H9 (cell line): Measurements from ENCODE around the gene DNAH1. TPM values are rescaled to one million over a fixed set of nuclear protein-coding genes. Genes with fewer than 3 reads are reported as not detected.

ENCODE experiments used
- DNase-seq: peaks from one replicate; pipeline ENCODE4 v3.0.0-alpha.2; 2017
- H2AFZ ChIP-seq: one replicate; pipeline ENCODE4 v1.6.1; 2013; ENCODE audit warnings: mild to moderate bottlenecking, low read length, control low read depth, moderate library complexity
- H2AK5ac ChIP-seq: 2 replicates; pipeline ENCODE4 v1.6.1; 2013; ENCODE audit warnings: low read length, control low read depth, mixed read lengths; ENCODE audit not compliant: insufficient read length
- H2BK120ac ChIP-seq: one replicate; pipeline ENCODE4 v1.6.1; 2013; ENCODE audit warnings: low read depth, mild to moderate bottlenecking, low read length, control low read depth, inconsistent platforms; ENCODE audit not compliant: poor library complexity, severe bottlenecking
- H2BK12ac ChIP-seq: 2 replicates; pipeline ENCODE4 v1.6.1; 2013; ENCODE audit warnings: low read length, control low read depth, mixed read lengths, low read depth; ENCODE audit not compliant: insufficient read length
- H2BK15ac ChIP-seq: 2 replicates; pipeline ENCODE4 v1.6.1; 2013; ENCODE audit warnings: low read depth, low read length, control low read depth
- H2BK20ac ChIP-seq: one replicate; pipeline ENCODE4 v1.6.1; 2013; ENCODE audit warnings: low read depth, mild to moderate bottlenecking, low read length, control low read depth, inconsistent platforms; ENCODE audit not compliant: poor library complexity, severe bottlenecking
- H2BK5ac ChIP-seq: 2 replicates; pipeline ENCODE4 v1.6.1; 2013; ENCODE audit warnings: low read length, control low read depth, mixed read lengths; ENCODE audit not compliant: insufficient read length
- H3K14ac ChIP-seq: 2 replicates; pipeline ENCODE4 v1.6.1; 2013; ENCODE audit warnings: low read length, control low read depth; ENCODE audit not compliant: insufficient read depth
- H3K18ac ChIP-seq: 2 replicates; pipeline ENCODE4 v1.6.1; 2013; ENCODE audit warnings: low read depth, mild to moderate bottlenecking, mixed read lengths, low read length, control low read depth; ENCODE audit not compliant: insufficient read length
- H3K23ac ChIP-seq: 2 replicates; pipeline ENCODE4 v1.6.1; 2013; ENCODE audit warnings: low read length, control low read depth, mixed read lengths, low read depth; ENCODE audit not compliant: insufficient read length
- H3K23me2 ChIP-seq: 2 replicates; pipeline ENCODE4 v1.6.1; 2013; ENCODE audit warnings: low read depth, mild to moderate bottlenecking, mixed read lengths, low read length, control low read depth; ENCODE audit not compliant: insufficient read length, poor library complexity, severe bottlenecking
- H3K27ac ChIP-seq: 2 replicates; pipeline ENCODE4 v1.5.1; 2013; ENCODE audit warnings: low read length, control low read depth, mixed read lengths, low read depth; ENCODE audit not compliant: insufficient read length
- H3K27me3 ChIP-seq: 2 replicates; pipeline ENCODE4 v1.6.1; 2013; ENCODE audit warnings: low read length, control low read depth, inconsistent platforms; ENCODE audit not compliant: insufficient read depth
- H3K4ac ChIP-seq: 2 replicates; pipeline ENCODE4 v1.6.1; 2013; ENCODE audit warnings: low read depth, mild to moderate bottlenecking, control low read depth, inconsistent platforms, low read length, moderate library complexity
- H3K4me1 ChIP-seq: 2 replicates; pipeline ENCODE4 v1.6.1; 2013; ENCODE audit warnings: low read length, control low read depth, inconsistent platforms; ENCODE audit not compliant: insufficient read depth
- H3K4me2 ChIP-seq: 2 replicates; pipeline ENCODE4 v1.6.1; 2013; ENCODE audit warnings: low read length, control low read depth, mixed read lengths; ENCODE audit not compliant: insufficient read length, insufficient read depth
- H3K56ac ChIP-seq: 2 replicates; pipeline ENCODE4 v1.6.1; 2013; ENCODE audit warnings: low read depth, mild to moderate bottlenecking, mixed read lengths, low read length, control low read depth; ENCODE audit not compliant: insufficient read length
- H3K79me1 ChIP-seq: 2 replicates; pipeline ENCODE4 v1.6.1; 2013; ENCODE audit warnings: low read depth, mild to moderate bottlenecking, moderate library complexity, low read length, control low read depth, inconsistent platforms; ENCODE audit not compliant: insufficient read depth, poor library complexity, severe bottlenecking
- H3K79me2 ChIP-seq: 2 replicates; pipeline ENCODE4 v1.6.1; 2013; ENCODE audit warnings: low read length, control low read depth, inconsistent platforms; ENCODE audit not compliant: insufficient read depth
- H3K9ac ChIP-seq: 2 replicates; pipeline ENCODE4 v1.6.1; 2013; ENCODE audit warnings: low read length, control low read depth, mixed read lengths; ENCODE audit not compliant: insufficient read length; ENCODE audit errors: extremely low read depth
- H3K9me3 ChIP-seq: one replicate; pipeline ENCODE4 v1.6.1; 2013; ENCODE audit warnings: low read depth, low read length, inconsistent platforms; ENCODE audit not compliant: control insufficient read depth
- H3T11ph ChIP-seq: one replicate; pipeline ENCODE4 v1.6.1; 2013; ENCODE audit warnings: mild to moderate bottlenecking, low read length, control low read depth, inconsistent platforms
- H4K20me1 ChIP-seq: one replicate; pipeline ENCODE4 v1.6.1; 2013; ENCODE audit not compliant: control insufficient read depth, insufficient read length, insufficient read depth
- H4K5ac ChIP-seq: 2 replicates; pipeline ENCODE4 v1.6.1; 2013; ENCODE audit warnings: low read depth, mild to moderate bottlenecking, mixed read lengths, low read length, control low read depth; ENCODE audit not compliant: insufficient read length
- H4K8ac ChIP-seq: replicated peaks from 2 replicates; pipeline ENCODE4 v1.6.1; 2013; ENCODE audit warnings: low read length, control low read depth, mixed read lengths, low read depth; ENCODE audit not compliant: insufficient read length
- H4K91ac ChIP-seq: 2 replicates; pipeline ENCODE4 v1.6.1; 2013; ENCODE audit warnings: low read depth, mild to moderate bottlenecking, moderate library complexity, mixed read lengths, low read length, control low read depth; ENCODE audit not compliant: insufficient read length
- H3K27ac Mint-ChIP-seq, 3 experiments: 2 replicates in 2 of 3; 3 replicates in 1 of 3; pipeline ENCODE4 v1.8.0; 2020 to 2021; ENCODE audit warnings: mixed read lengths in 3 of 3, mild to moderate bottlenecking in 1 of 3, moderate library complexity in 1 of 3
- H3K27me3 Mint-ChIP-seq: 2 replicates; pipeline ENCODE4 v1.8.0; 2021; ENCODE audit warnings: low read depth, mild to moderate bottlenecking, moderate library complexity, mixed read lengths
- H3K36me3 Mint-ChIP-seq, 3 experiments: 2 replicates in 2 of 3; 3 replicates in 1 of 3; pipeline ENCODE4 v1.8.0; 2020 to 2021; ENCODE audit warnings: low read depth in 3 of 3, mixed read lengths in 3 of 3; ENCODE audit not compliant: insufficient read depth in 1 of 3
- H3K4me1 Mint-ChIP-seq, 2 experiments: 2 replicates each; pipeline ENCODE4 v1.8.0; 2020; ENCODE audit warnings: mixed read lengths in 2 of 2
- H3K4me3 Mint-ChIP-seq, 2 experiments: 2 replicates in 1 of 2; 3 replicates in 1 of 2; pipeline ENCODE4 v1.8.0; 2020 to 2021; ENCODE audit warnings: mild to moderate bottlenecking in 2 of 2, mixed read lengths in 2 of 2, moderate library complexity in 1 of 2
- H3K9me3 Mint-ChIP-seq, 2 experiments: 2 replicates in 1 of 2; 3 replicates in 1 of 2; pipeline ENCODE4 v1.8.0; 2020; ENCODE audit warnings: mild to moderate bottlenecking in 2 of 2, mixed read lengths in 2 of 2, moderate library complexity in 1 of 2
- WGBS: extraction: QIAGEN DNeasy Blood & Tissue Kit; methylation state at CpG from one replicate; pipeline ENCODE4 v1.1.7; 2013; ENCODE audit warnings: missing lambda C conversion rate, low lambda C conversion rate, mixed read lengths; ENCODE audit not compliant: insufficient read length; ENCODE audit errors: extremely low coverage; 5-methylcytosine and 5-hydroxymethylcytosine counted together
- total RNA-seq: library from RNA; stranded (reverse); gene quantifications from 2 replicates; pipeline ENCODE4 v1.2.1, GENCODE V29; 2021
- TF ChIP-seq, protein P1 (sequence below): fragments of 200-600 bp; sonication (generic); conservative IDR thresholded peaks from 3 replicates; pipeline ENCODE4 v1.8.0; 2021; ENCODE audit warnings: antibody characterized with exemption, mild to moderate bottlenecking

The DNAH1 gene
- total RNA-seq, 1 experiment from 2014 or later, result 2.0 TPM

GRCh38 chr3:52405066-52405465 lies 88.9 kb downstream of the DNAH1 start:
- no peak overlapping the region for H3T11ph ChIP-seq
- TF ChIP-seq, protein P1, sequence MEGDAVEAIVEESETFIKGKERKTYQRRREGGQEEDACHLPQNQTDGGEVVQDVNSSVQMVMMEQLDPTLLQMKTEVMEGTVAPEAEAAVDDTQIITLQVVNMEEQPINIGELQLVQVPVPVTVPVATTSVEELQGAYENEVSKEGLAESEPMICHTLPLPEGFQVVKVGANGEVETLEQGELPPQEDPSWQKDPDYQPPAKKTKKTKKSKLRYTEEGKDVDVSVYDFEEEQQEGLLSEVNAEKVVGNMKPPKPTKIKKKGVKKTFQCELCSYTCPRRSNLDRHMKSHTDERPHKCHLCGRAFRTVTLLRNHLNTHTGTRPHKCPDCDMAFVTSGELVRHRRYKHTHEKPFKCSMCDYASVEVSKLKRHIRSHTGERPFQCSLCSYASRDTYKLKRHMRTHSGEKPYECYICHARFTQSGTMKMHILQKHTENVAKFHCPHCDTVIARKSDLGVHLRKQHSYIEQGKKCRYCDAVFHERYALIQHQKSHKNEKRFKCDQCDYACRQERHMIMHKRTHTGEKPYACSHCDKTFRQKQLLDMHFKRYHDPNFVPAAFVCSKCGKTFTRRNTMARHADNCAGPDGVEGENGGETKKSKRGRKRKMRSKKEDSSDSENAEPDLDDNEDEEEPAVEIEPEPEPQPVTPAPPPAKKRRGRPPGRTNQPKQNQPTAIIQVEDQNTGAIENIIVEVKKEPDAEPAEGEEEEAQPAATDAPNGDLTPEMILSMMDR, result no peak

More at GRCh38 chr3:52405066-52405465, 88.9 kb downstream of the DNAH1 start:
- H3K27ac ChIP-seq, result no peak overlapping the region
- H3K79me2 ChIP-seq, result peaks cover 3% of the 10 kb centered on the region; the same call in 1 of the 2 replicates
- H3K4ac ChIP-seq, result no peak overlapping the region
- H2BK15ac ChIP-seq, result no peak overlapping the region
- H2BK5ac ChIP-seq, result no peak overlapping the region
- no peak for DNase-seq
- H3K4me2 ChIP-seq, result no peak overlapping the region
- no peak overlapping the region for H4K8ac ChIP-seq
- no peaks in the 10 kb centered on the region for H3K27me3 ChIP-seq
- H3K27ac Mint-ChIP-seq, result no peak overlapping the region
- H3K4me3 Mint-ChIP-seq, result no peak overlapping the region
- H3K4me1 ChIP-seq, result no peaks in the 10 kb centered on the region
- no peaks in the 10 kb centered on the region for H3K9me3 Mint-ChIP-seq
- no peak overlapping the region for H2AFZ ChIP-seq
- no peak overlapping the region for H3K14ac ChIP-seq
- no peak overlapping the region for H3K23ac ChIP-seq
- no peak overlapping the region for H4K91ac ChIP-seq
- no peak overlapping the region for H2AK5ac ChIP-seq
- peaks cover 38 to 77% (median 71%) of the 10 kb centered on the region in 3 experiments for H3K36me3 Mint-ChIP-seq
- H2BK20ac ChIP-seq, result no peak overlapping the region
- no peaks in the 10 kb centered on the region for H4K20me1 ChIP-seq
- H3K27me3 Mint-ChIP-seq, result no peaks in the 10 kb centered on the region
- peaks cover 4% of the 10 kb centered on the region for H3K79me1 ChIP-seq
- no peak overlapping the region for H2BK120ac ChIP-seq
- WGBS, result no CpG with 5 or more reads among the region's 6 CpGs
- peaks cover 6% of the 10 kb centered on the region for H3K23me2 ChIP-seq
- no peak overlapping the region for H3K18ac ChIP-seq
- no peak overlapping the region for H3K56ac ChIP-seq
- no peak overlapping the region for H4K5ac ChIP-seq
- H3K4me1 Mint-ChIP-seq, result peaks cover 8 to 9% of the 10 kb centered on the region in 2 experiments
- no peak overlapping the region for H3K9ac ChIP-seq
- H2BK12ac ChIP-seq, result no peak overlapping the region
- H3K9me3 ChIP-seq, result no peaks in the 10 kb centered on the region
